Prostate gland (tissue), 2 donors: ENCODE measurements around the gene ZNF629.

Source experiments
- POLR2AphosphoS5 ChIP-seq: sonication (generic); formaldehyde crosslinking; IDR thresholded peaks from one replicate; pipeline ENCODE4 v1.6.1; 2017; ENCODE audit warnings: antibody characterized with exemption
- TF ChIP-seq, protein P1 (sequence below), 4 experiments: fragments of 200-600 bp in 2 of 4; fragments of 450-650 bp in 2 of 4; sonication (generic) in 2 of 4; IDR thresholded peaks; 1 replicate in 3 of 4; 2 replicates in 1 of 4; pipeline ENCODE4 v1.5.1; 2016 to 2019; ENCODE audit warnings: antibody characterized with exemption in 4 of 4, mild to moderate bottlenecking in 2 of 4, moderate library complexity in 2 of 4

DNA sequence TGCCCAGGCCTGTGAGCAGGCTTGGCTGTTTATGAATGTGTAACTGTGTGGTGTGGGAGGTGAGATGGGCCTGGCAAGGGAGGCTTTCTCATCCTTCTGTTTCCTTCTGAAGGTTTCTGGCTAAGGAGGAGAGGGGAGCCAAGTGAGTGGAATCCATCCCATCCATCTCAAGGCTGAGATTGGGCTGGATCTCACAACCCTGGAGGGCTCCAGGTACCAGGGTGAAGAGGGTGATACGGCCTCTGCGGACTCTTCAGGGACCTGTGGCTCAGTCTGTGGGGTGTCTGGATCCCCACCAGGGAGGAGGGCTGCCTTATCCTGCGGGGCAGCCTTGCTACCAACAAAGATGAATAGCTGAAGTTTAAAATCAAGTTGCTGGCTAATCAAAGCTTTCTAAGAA is 7.0 kb downstream of the ZNF629 start:
- TF ChIP-seq, protein P1, sequence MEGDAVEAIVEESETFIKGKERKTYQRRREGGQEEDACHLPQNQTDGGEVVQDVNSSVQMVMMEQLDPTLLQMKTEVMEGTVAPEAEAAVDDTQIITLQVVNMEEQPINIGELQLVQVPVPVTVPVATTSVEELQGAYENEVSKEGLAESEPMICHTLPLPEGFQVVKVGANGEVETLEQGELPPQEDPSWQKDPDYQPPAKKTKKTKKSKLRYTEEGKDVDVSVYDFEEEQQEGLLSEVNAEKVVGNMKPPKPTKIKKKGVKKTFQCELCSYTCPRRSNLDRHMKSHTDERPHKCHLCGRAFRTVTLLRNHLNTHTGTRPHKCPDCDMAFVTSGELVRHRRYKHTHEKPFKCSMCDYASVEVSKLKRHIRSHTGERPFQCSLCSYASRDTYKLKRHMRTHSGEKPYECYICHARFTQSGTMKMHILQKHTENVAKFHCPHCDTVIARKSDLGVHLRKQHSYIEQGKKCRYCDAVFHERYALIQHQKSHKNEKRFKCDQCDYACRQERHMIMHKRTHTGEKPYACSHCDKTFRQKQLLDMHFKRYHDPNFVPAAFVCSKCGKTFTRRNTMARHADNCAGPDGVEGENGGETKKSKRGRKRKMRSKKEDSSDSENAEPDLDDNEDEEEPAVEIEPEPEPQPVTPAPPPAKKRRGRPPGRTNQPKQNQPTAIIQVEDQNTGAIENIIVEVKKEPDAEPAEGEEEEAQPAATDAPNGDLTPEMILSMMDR (IDR thresholded peaks at IDR 0.05): no peak
- TF ChIP-seq POLR2AphosphoS5: no peak
